GM18526 (cell line): Measurements from ENCODE around the gene MAP7.

ENCODE experiments used
- POLR2A ChIP-seq: IDR thresholded peaks from 3 replicates; pipeline ENCODE4 v1.6.1; 2011; ENCODE audit not compliant: insufficient read length; ENCODE audit errors: extremely low read depth

Gene MAP7

DNA sequence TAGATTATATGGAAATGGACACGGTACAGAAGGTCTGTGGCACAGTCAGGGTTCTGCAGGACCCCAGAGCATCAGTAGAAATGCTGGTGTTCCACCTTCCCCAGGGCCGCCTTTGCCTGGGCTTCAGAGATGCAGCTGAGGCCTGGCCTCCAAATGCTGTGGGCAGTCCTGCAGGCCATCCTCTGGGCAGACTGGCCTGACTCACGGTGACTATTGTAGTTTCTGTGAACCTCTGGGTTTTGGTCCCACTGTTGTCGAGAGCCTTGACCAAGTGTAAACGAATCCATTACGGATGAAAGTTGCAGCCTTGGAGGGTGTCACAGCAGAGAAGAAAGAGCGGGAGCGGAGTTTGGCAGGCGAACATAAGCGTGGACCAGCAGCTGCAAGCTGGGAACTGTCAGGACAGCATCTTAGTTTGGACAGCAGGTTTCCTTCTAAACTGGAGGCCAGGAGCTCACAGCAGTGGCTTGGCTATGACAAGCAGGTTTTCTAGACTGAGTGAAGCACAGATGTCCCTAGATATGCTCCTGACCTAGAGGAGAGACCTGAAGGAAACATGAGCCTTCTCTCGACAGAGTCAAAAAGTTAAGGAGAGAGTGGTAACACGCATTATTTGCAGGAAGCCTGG lies 214.4 kb downstream of the MAP7 start:
- no peak for TF ChIP-seq POLR2A

DNA sequence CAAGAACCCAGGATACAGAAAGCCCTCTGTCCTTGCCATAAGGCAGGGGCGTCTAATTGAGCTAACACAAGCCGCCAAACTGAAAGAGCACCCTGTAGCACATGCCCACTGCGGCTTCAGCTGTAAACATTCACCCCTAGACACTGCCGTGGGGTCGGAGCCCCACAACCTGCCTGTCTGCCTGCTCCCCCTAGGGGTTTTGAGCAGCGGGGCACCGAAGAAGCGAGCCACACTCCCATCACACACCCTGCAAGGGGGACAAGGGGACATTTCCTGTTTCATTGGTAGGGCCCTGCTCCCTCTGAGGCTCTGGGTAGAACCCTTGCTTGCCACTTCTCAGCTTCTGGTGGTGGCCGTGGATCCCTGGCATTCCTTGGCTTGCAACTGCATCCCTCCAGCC lies 215.4 kb downstream of the MAP7 start:
- TF ChIP-seq POLR2A, result no peak

DNA sequence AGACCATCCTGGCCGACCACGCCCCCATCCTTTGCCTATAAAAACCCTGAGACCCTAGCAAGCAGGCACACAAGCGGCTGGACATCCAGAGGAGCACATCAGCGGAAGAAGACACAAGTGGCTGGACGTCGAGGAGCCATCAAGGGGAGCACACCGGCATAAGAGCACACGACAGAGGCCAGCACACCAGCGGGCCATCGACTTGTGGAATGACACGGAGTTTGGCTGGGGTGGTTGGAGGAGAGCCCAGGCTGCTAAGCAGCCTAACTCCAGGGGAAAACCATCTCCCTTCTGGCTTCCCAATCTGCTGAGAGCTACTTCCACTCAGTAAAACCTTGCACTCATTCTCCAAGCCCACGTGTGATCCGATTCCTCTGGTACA lies 215.8 kb downstream of the MAP7 start:
- no peak for TF ChIP-seq POLR2A

DNA sequence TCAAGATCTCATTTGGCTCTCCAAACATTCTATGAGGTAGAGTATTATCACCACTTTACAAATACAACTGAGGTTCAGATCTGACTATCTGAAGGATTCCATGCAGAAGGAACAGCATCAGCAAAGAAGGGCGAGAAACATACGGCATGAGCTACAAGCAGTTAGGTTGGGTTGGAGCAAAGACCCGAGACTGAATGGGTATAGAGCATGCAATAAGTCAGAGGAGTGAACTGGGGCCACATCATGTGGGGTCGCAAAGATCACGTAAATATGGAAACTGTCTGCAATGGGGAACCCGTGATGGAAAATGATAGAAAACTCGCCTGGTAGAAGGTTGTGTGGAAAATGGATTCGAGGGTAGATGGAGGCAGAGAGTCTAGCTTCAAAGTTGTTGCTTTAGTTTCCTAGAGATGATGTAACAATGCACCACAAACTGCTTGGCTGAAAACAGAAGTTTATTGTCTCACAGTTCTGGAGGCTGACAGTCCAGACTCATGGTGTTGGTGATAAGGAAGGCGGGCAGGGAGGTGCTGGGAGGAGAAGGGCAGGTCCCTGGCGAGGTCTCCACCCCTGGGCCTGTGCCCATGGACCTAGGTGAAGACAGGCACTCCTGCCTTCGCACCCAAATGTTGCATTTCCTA lies 216.3 kb downstream of the MAP7 start:
- no peak for TF ChIP-seq POLR2A

DNA sequence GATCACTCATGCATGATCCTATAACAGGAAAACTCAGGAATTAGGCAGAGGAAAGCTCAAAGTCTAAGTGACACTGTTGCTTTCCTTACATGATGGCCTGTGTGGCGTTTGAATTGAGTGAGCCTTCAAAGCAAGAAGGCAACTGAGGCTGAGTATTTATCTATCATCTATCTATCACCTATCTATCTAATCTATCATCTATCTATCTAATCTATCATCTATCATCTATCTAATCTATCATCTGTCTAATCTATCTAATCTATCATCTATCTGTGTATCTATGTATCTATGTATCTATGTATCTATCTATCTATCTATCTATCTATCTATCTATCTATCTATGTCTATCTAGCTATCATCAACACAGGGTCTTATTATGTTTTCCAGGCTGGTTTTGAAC lies 218.8 kb downstream of the MAP7 start:
- TF ChIP-seq POLR2A, result no peak

DNA sequence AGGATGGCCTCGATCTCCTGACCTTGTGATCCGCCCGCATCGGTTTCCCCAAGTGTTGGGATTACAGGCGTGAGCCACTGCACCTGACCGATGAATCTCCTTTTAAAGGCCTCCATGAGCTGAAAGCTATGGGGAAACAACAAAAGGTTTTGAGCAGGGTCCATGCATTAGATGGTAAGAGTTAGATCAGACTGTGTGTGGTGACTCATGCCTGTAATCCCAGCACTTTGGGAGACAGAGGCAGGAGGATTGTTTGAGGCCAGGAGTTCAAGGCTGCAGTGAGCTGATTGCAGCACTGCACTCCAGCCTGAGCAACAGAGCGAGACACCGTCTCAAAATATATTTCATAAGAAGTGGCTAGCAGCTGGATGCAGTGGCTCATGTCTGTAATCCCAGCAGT lies 219.6 kb downstream of the MAP7 start:
- no peak for TF ChIP-seq POLR2A

DNA sequence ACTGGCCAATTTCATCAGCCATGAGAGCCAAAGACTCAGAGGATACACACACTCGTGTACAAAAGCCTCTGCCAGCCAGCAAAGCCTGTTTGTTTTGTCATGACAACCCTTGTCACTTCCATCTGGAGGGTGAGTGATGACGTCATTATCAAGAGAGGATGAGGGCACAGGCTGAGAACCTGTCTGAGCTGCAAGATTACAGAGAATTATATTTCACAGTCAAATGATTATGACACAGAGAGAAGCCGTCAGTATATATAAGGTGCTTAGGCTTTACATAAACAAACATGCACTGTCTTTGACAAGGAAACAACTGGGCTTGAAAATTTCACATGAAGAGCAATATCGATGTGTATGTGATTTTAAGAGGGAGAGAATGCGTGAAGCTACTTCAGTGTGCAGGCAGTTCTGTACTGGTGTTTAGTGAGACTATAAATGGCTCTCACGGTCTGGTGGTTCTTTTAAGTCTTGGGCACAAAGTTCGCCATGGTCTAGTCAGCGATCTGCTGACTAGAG lies 224.1 kb downstream of the MAP7 start:
- TF ChIP-seq POLR2A, result no peak

DNA sequence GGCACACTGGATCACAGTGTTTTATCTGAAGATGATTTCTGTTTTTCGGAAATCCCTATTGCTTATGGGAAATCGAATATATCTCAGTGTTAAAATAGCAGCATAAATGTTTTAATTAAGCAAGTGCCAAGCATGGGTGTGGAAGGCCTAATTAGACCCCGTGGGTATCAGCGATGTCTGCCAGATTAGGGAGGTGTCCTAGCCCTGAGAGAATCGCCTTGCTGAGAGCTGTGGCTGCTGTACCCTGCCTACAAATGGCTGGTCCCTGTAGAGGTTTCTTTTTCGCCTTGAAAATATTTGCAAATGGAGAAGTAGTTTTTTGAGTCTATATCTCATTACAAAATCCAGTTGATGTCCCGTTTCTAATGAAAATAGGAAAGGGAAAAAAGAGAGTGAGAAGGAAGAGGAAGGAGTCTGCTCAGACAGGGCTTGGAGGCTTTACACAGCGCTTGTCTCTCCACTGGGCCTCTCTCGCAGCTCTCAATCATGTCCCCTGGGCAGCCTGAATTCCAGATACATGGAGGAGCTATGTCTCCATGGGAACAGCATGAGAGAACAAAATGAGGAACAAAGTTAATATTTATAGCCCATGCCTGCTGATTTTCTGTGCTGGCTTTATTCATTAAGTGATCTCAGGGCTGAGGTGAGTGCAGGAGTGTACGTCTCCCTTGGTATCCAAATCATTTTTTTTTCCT lies 225.4 kb downstream of the MAP7 start:
- no peak for TF ChIP-seq POLR2A

DNA sequence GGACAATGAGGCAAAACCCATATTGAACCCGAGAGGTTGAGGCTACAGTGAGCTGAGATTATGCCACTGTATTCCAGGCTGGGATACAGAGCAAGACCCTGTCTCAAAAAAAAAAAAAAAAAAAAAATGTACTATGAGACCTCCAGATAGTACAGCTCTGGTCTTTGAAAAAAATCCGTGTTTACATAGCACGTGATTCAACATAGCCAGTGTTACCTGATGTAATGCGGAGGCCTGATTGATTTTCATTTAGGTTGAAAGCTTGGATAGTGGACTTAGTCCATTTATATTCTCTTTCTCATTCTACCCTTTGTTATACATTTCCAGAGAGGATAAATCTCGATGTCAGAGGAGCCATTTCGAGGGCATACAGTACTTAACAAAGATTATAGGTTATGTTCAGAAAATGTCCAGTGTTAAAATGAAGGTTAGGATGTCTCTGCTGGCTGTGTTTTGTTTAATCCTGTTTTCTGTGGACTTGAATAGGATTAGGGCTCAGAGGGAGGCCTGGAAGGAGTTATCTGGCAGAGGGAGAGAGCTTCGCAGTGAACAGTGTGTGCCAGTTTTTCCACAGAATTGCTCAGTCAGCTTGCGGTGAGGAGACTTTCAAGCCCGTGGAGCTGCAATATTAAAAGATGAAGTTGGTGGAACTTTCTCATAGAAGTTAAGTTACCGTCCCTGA lies 226.7 kb downstream of the MAP7 start:
- no peak for TF ChIP-seq POLR2A

DNA sequence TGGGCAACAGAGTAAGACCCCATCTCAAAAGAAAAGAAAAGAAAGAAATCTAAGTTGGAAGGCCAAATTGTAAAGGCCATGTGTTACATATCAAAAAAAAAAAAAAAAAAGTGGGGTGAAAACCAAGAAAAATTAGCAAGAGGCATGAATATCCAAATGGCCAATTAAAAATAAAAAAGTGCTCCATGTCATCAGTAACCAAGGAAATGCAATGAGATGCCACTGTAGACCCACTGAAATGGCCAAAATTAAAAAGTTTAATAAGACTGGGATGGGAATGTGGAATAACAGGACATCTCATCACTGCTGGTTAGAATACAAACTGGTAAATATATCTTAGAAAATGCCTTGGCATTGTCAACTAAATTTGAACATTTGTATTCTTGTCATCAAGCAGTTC lies 230.5 kb downstream of the MAP7 start:
- TF ChIP-seq POLR2A, result no peak

DNA sequence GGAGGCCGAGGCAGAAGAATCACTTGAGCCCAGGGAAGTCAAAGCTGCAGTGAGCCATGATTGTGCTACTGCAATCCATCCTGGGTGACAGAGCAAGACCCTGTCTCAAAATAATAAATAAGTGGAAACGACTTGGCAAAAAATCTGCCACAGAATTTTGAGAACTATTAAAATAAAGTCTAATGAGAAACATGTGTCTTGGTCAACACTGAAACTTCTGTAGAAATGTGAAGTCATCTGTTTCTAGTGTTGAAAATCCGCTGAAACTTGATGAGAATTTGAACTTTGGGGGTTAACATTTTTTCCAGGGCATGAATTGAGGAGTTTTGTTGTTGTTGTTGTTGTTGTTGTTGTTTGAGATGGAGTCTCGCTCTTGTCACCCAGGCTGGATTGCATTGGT lies 231.5 kb downstream of the MAP7 start:
- no peak for TF ChIP-seq POLR2A

DNA sequence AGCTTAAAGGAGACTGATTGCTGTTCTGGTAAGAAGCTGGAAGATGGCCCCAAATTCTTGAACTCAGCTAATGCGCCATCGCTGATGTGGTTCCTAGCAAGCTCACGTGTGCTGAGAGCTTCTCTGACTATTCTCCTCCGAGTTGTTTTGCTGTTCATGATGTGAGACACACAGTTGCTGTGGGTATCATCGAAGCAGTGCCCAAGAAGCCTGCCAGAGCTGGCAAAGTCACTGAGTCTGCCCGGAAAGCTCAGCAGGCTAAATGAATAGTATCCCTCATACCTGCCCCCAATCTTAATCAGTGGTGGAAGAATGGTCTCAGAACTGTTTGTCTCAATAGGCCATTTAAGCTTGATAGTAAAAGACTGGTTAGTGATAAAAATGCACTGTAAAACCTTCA lies 232.3 kb downstream of the MAP7 start:
- TF ChIP-seq POLR2A, result no peak

DNA sequence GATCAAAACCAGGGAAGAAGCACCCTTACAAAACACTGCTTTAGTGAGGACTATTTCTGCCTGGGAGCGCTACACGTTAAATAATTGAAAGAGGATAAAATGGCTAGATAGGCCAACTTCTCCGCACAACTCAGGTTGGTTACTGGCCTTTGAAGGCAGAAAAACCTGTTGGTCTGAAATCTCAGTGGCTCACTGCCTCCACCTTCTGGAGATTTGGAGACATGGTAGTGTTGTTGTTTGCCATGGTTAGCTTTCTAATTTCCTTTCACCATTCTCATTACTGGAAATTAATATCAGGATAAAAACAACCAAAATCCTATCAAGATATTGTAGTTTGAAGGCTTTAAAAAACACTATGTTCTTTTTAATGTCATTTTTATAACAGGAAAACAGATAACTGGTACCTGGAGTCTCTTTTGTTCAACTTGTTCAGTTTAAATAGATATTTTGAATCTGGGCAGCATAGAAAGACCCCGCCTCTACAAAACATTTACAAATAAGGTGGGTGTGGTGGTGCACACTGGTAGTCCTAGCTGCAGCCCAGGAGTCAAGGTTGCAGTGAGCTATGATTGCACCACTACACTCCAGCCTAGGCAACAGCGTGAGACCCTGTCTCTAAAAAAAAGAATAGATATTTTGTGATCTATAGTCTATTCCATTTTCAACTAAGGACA lies 233.1 kb downstream of the MAP7 start:
- TF ChIP-seq POLR2A, result no peak

DNA sequence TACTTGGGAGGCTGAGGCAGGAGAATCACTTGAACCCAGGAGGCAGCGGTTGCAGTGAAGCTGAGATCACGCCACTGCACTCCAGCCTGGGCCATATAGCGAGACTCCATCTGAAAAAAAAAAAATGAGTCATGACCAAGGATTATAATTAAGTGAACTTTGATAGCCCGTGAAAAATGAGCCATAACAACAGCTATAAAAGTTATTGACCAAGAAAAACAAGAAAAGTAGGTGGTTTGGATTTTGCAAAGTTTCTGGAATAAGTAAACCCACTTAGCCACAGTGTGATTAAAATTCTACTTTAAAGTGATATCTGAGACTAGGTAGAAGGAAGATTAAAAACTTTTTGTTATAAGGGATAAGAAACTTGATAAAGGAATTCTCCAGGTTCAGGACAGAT lies 234.6 kb downstream of the MAP7 start:
- TF ChIP-seq POLR2A, result no peak

DNA sequence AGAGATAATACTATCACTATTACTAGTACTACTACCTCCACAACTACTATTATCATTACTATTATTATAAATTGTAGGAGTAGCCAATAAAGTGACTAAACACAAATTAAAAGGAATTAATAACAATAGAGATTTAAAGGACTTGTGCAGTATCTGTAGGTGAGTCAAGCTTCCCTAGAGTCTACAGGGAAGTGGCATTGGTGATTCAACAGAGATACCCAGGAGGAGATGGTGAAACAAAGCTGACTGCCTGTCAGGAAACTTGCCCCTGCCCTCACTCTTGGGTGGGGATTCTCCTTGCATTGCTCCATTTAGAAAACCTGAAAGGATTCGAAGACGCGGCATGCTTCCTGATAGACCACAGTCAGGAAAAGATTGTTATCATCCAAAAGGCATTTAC lies 237.2 kb downstream of the MAP7 start:
- no peak for TF ChIP-seq POLR2A
